Keratinocyte (primary cell): ENCODE data around the gene SFT2D1. TPM values are rescaled to one million over a fixed set of nuclear protein-coding genes. Genes with fewer than 3 reads are reported as not detected.

Source experiments
- DNase-seq: peaks from one replicate; pipeline ENCODE4 v3.0.0-alpha.2; 2011; ENCODE audit warnings: low read depth, missing footprints, low spot score
- FAIRE-seq: peaks from 2 replicates; lab custom pipeline; 2011; peaks lifted over from hg19 to GRCh38; lab: Jason Lieb, UNC
- H2AFZ ChIP-seq: 2 replicates; pipeline ENCODE4 v1.6.0; 2012; ENCODE audit warnings: low read length, control low read depth, inconsistent platforms; ENCODE audit not compliant: control insufficient read depth
- H3K27ac ChIP-seq: 2 replicates; pipeline ENCODE4 v1.5.1; 2011; ENCODE audit warnings: low read length; ENCODE audit not compliant: control insufficient read depth, insufficient read depth
- H3K27me3 ChIP-seq: 3 replicates; pipeline ENCODE4 v1.6.0; 2011; ENCODE audit warnings: low read length; ENCODE audit not compliant: control insufficient read depth, insufficient read depth; ENCODE audit errors: extremely low read depth
- H3K36me3 ChIP-seq, 2 experiments: 2 replicates in 1 of 2; 3 replicates in 1 of 2; pipeline ENCODE4 v1.5.1; 2011; ENCODE audit warnings: low read length in 2 of 2, mild to moderate bottlenecking in 1 of 2; ENCODE audit not compliant: control insufficient read depth in 2 of 2, insufficient read depth in 2 of 2; ENCODE audit errors: extremely low read depth in 1 of 2
- H3K4me1 ChIP-seq: 3 replicates; pipeline ENCODE4 v1.5.1; 2011; ENCODE audit warnings: low read length; ENCODE audit not compliant: control insufficient read depth, insufficient read depth; ENCODE audit errors: extremely low read depth
- H3K4me2 ChIP-seq: 3 replicates; pipeline ENCODE4 v1.6.0; 2011; ENCODE audit warnings: low read depth, low read length; ENCODE audit not compliant: control insufficient read depth, insufficient read depth; ENCODE audit errors: extremely low read depth
- H3K4me3 ChIP-seq, 3 experiments: fragments of 200-600 bp in 1 of 3; sonication (generic) in 1 of 3; 2 replicates in 2 of 3; 3 replicates in 1 of 3; pipeline ENCODE4 v1.5.1; 2011 to 2016; ENCODE audit warnings: low read length in 3 of 3, mild to moderate bottlenecking in 3 of 3, control low read depth in 2 of 3, inconsistent platforms in 1 of 3, low read depth in 1 of 3, mixed read lengths in 1 of 3, mixed run types in 1 of 3, moderate library complexity in 1 of 3; ENCODE audit not compliant: control insufficient read depth in 2 of 3, insufficient read depth in 2 of 3; ENCODE audit errors: extremely low read depth in 1 of 3
- H3K79me2 ChIP-seq: 2 replicates; pipeline ENCODE4 v1.6.0; 2012; ENCODE audit warnings: low read length; ENCODE audit not compliant: control insufficient read depth, insufficient read depth
- H3K9ac ChIP-seq: 3 replicates; pipeline ENCODE4 v1.6.0; 2011; ENCODE audit warnings: low read length; ENCODE audit not compliant: control insufficient read depth, insufficient read depth; ENCODE audit errors: extremely low read depth
- H3K9me1 ChIP-seq: 3 replicates; pipeline ENCODE4 v1.6.0; 2011; ENCODE audit warnings: low read length; ENCODE audit not compliant: control insufficient read depth, insufficient read depth; ENCODE audit errors: extremely low read depth
- H3K9me3 ChIP-seq: 2 replicates; pipeline ENCODE4 v1.5.1; 2012; ENCODE audit warnings: low read depth, low read length; ENCODE audit not compliant: control insufficient read depth
- H4K20me1 ChIP-seq: 3 replicates; pipeline ENCODE4 v1.6.0; 2011; ENCODE audit warnings: low read length; ENCODE audit not compliant: control insufficient read depth, insufficient read depth; ENCODE audit errors: extremely low read depth
- CTCF ChIP-seq, 3 experiments: IDR thresholded peaks in 1 of 3; conservative IDR thresholded peaks in 1 of 3; optimal IDR thresholded peaks in 1 of 3; 2 replicates in 2 of 3; 3 replicates in 1 of 3; pipeline versions ENCODE3 to v1.5.1; 2011; ENCODE audit warnings: low read length in 3 of 3, mild to moderate bottlenecking in 3 of 3, moderate library complexity in 2 of 3, control low read depth in 1 of 3, inconsistent platforms in 1 of 3; ENCODE audit not compliant: insufficient read depth in 2 of 3; ENCODE audit errors: extremely low read depth in 1 of 3
- EZH2 ChIP-seq: IDR thresholded peaks from one replicate; pipeline ENCODE4 v1.6.1; 2012; ENCODE audit warnings: inconsistent platforms, mild to moderate bottlenecking, low read length, moderate library complexity
- dilution Hi-C: fragments of 300-500 bp; cut with MboI; formaldehyde crosslinking; loops from one replicate; pipeline ENCODE4 v1.7.0; 2020; ENCODE audit warnings: low sequenced_read_pairs; ENCODE audit not compliant: extremely low pct_ligation_motif_present
- polyA plus RNA-seq, 5 experiments: library from polyadenylated mRNA; depleted of rRNA in 3 of 5; stranded (reverse) in 3 of 5; stranded (forward) in 1 of 5; unstranded in 1 of 5; fragments of >200 nt; gene quantifications; 1 replicate in 1 of 5; 2 replicates in 3 of 5; 3 replicates in 1 of 5; pipeline versions ENCODE4 v1.2.1 to v1.2.3, GENCODE V29; 2011 to 2012; ENCODE audit warnings: missing spikeins in 2 of 5, low read depth in 1 of 5, low replicate concordance in 1 of 5

Gene SFT2D1
- polyA plus RNA-seq, 1 donor (not counting 4 experiments of a cell fraction or from before 2014, with no cell fraction given), result 84.3 TPM

GRCh38 chr6:166278579-166279392 is 63.6 kb downstream of the SFT2D1 start:
- Histone ChIP-seq H3K9me1 (no peaks in the 10 kb centered on the region), H3K4me1 (no peaks in the 10 kb centered on the region), H3K27me3 (no peaks in the 10 kb centered on the region), H3K4me3 (no peak overlapping the region), H2AFZ (no peak overlapping the region), H4K20me1 (no peaks in the 10 kb centered on the region), H3K27ac (no peak overlapping the region), H3K9ac (no peak overlapping the region), H3K4me2 (no peak overlapping the region), H3K9me3 (no peaks in the 10 kb centered on the region), H3K79me2 (no peaks in the 10 kb centered on the region), H3K36me3 (no peaks in the 10 kb centered on the region)
- no peak for DNase-seq
- FAIRE-seq, result no peak
- TF ChIP-seq CTCF (optimal IDR thresholded peaks at IDR 0.05 in 1 of 3, IDR thresholded peaks at IDR 0.05 in 1 of 3, conservative IDR thresholded peaks at IDR 0.05 in 1 of 3; ENCODE audit: extremely low read depth in 1 of 3, insufficient read depth in 2 of 3, low read length in 3 of 3), result no peak
- TF ChIP-seq EZH2, result no peak
- dilution Hi-C loops, result no loop called here

DNA sequence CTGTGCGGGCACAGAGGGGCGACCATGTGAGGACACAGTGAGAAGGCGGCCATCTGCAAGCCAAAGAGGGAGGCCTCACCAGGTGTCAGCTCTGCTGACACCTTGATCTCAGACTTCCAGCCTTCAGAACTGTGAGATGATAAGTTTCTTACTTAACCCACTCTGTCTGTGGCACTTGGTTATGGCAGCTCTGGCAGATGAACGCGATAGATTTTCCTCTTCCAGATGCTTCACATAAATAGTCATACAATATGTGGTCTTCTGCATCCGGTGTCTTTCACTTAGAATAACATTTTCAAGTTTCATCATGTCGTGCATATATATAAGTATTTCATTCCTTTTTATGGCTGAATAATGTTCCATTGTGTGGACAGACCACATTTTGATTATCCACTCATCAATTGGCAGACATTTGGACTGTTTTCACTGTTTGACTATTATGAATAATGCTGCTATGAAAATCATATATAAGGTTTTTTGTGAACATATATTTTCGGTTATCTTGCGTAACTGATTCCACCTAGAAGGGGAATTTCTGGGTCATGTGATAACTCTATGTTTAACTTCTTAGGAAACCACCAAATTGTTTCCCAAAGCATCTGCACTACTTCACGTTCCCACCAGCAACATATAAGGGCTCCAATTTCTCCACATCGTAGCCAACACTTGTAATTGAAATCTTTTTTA is 64.3 kb downstream of the SFT2D1 start:
- Histone ChIP-seq H3K4me2 (no peak overlapping the region), H3K4me1 (no peaks in the 10 kb centered on the region), H3K9ac (no peak overlapping the region), H3K27me3 (no peaks in the 10 kb centered on the region), H3K27ac (no peak overlapping the region), H3K9me1 (no peaks in the 10 kb centered on the region), H3K9me3 (no peaks in the 10 kb centered on the region), H2AFZ (no peak overlapping the region), H3K79me2 (no peaks in the 10 kb centered on the region), H4K20me1 (no peaks in the 10 kb centered on the region), H3K4me3 (no peak overlapping the region), H3K36me3 (no peaks in the 10 kb centered on the region)
- dilution Hi-C loops, result no loop called here
- TF ChIP-seq EZH2 (no peak), CTCF (optimal IDR thresholded peaks at IDR 0.05 in 1 of 3, IDR thresholded peaks at IDR 0.05 in 1 of 3, conservative IDR thresholded peaks at IDR 0.05 in 1 of 3; ENCODE audit: extremely low read depth in 1 of 3, insufficient read depth in 2 of 3, low read length in 3 of 3) (no peak)
- DNase-seq, result no peak
- no peak for FAIRE-seq
